Glomerular visceral epithelial cell (primary cell): ENCODE data around the gene KCNH1.

Experiments
- DNase-seq: peaks from one replicate; pipeline ENCODE4 v3.0.0-alpha.2; 2016; ENCODE audit errors: extremely low spot score

Gene KCNH1

DNA sequence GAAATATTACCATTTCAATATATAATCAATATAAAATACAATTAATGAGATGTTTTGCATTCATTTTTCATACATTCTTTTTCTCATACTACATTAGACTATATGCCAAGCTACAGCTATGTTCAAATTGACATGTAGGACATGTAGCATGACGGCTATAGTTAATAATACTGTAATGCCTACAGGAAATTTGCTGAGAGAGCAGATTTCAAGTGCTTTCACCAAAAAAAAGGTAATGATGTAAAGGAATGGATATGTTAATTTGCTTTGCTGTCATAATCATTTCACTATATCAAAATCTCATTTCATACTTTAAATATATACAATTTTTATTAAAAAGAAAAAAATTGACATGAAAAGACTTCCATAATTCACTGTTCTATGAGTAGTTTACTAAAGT lies 215.1 kb downstream of the KCNH1 start:
- no peak for DNase-seq

DNA sequence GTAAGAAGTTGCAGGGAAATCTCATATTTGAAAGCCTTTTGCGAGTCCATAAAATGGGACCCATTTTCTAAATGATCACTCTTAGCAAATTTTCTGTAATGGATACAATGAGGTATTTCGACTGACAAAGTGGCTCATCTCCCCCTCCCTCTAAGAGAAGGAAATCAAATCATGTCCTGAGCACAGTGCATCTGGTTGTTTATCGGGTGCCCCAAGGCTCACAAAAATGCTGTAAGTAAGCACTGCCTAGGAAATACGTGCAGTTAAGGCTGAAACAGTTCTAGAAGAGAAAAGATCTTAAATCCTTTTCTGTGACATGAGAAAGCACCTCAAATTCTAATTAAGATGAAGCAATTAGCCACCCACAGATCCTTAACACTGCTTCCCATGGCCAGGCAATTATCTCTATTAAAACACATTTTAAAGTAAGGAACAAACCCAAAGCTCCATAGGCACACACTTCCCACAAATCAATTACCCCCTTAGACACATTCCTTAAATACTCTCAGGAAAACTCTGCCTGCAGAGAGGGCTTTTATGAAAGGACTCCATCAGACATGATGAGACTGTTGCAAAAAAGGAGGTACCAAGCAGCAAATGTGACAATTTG lies 216.3 kb downstream of the KCNH1 start:
- no peak for DNase-seq

DNA sequence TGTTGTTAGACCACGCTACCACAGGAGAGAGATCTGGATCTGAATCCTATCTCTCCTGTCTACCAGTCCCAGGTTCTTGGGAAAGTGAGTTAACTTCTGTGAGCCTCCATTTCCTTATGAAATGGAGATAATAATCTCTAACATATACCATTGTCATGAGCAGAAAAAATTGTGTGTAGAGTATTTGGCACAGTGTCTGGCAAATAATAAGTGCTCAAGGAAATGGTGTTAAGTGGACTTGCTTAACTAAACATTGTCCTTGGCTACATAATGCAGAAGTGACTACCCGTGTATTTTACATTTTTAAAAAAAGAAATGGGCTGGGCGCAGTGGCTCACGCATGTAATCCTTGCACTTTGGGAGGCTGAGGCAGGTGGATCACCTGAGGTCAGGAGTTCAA lies 217.4 kb downstream of the KCNH1 start:
- DNase-seq = no peak

DNA sequence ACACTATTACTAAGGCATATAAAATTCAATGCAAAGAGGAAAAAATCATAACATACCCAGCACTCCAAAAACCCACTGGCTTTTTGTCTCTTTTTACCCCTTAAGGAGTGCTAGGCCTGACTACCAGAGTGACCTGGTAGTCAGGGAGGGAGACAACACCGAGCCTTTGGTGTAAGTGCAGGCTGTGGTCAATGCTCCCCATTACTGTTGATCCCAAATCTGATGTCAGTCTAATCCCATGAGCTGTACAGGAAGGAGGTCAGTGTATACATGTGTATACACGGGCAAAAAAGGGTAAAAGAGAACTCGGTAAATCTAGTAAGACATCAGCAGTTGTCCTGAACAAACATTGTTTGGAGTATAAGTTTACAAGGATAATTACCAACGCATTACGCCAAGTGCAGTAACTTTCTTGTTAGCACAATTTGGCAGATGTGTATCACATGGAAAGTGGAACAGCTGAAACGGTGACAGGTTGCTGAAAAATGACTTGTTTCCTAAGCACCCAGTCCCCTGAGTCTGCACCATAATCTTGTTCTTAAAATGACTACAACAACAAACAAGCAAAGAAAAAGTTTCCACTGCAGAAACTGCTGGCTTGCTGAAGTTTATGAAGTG lies 217.9 kb downstream of the KCNH1 start:
- DNase-seq = no peak

DNA sequence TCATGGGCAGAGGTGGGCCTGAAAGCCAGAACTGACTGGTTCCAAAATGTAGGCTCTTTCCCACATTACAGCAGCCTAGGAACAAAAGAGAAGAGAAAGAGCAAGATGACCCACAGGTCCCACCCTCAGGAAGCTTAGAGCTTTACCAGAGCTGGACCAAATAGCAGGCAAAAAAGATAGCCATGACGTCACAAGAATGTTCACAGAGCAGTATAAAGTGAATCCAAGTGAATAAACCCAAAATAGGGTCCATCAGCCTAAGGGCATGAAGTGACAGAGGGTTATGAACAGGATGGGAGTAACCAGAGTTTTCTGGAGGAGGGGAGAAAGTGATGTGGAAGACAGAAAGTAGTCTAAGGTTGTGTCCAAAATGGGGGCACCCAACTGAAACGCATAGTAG lies 221.2 kb downstream of the KCNH1 start:
- no peak for DNase-seq

DNA sequence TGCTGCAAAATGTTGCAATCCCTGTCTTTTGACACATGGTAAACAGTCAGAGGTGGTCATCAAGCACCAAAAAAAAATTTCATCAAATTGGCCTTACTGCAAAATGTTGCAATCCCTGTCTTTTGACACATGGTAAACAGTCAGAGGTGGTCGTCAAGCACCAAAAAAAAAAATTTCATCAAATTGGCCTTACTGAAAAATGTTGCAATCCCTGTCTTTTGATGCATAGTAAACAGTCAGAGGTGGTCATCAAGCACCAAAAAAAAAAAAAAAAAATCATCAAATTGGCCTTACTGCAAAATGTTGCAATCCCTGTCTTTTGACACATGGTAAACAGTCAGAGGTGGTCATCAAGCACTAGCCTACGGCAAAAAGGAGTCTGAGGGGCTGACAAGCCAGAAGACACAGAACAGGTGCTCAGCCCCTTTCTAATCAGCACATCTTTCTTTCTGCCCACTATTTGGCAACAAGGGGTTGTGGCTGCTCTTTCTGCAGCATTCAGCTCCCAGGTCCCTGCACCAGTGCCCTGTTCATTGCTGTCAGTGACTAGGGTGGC lies 223.8 kb downstream of the KCNH1 start:
- DNase-seq = no peak

DNA sequence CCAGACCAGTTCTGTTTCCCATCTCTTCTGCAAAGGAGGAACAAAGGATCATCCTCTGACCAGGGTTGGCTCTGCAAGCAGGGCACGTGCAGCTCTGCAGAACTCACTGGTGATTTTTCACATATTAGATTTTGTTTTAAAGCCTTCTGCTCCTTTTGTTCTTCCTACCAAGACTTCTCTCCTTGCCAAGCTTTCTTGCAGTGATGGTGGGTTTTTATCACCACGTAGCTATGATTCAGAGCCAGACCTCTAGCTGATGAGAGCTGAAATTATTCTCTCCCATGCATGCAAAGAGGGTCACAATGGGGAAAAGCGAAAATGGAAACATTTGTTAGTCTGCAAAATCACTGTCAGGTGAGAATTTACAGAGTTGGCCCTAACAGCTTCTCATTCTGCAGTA lies 225.2 kb downstream of the KCNH1 start:
- DNase-seq = no peak

DNA sequence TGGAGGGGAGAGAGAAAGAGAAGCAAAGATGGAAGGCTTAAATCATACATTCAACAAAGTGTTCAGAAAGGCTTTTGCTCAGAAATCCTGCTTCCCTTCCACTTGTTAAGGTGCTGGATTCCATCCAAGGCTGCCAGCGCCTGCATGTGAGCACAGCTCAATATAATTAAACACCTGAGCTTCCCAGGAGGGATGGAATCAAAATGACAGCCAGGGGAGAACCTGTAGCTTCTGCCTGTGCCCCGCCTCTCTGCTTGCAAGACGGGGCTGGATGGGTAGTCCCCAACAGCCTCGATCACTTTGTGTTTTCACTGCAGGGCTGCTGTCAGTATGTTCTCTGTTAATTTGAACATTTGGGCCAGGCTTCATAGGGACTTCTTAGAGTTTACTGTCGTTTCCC lies 225.7 kb downstream of the KCNH1 start:
- DNase-seq = no peak

DNA sequence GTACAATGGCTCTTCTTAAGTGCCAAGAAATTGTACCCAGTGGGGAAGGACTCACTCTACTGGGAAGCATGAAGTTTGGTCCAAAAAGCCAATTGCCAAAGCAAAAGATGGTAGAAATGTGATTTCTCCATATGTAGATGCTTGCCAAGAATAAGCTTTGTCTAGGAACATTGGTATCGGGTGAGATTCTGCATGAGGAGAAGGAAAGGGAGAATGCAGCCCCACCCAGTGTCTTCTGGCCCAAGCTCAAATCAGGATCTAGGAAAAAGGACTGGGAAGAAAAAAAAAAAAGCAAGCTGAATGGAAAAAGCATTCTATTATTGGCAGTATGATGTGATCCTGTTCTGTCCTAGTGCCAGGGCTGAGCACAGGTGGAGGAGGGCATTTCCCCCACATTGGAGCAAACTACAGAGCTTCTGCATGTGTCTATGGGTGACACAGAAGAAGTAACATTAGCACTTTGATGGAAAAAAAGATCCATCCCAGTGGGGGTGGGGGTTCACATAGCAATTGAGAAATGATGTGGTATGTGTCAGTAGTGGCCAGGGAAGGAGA lies 226.6 kb downstream of the KCNH1 start:
- DNase-seq = no peak

DNA sequence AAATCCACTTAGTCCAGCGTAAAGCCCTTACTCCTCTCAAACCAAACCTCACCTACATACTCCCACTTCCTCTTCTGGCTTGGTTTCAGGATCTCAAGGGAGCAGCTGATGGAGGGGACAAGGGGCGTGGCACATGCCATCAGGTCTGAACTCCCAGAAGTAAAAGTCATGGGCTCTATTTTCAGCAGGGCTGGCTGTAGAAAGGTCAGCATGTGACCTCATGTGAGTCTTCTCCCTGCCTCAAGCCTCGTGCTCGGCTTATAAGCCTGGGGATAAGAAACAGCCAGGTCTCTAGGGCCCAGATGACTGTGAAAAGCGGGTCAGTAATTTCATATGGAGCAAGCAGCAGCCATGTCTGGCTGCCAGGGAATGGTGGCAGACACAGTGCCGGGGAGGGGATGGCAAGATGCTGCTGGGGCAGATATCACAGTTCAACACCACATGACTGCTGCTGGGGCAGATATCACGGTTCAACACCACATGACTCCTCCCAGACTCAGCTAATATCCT lies 227.9 kb downstream of the KCNH1 start:
- DNase-seq = no peak

DNA sequence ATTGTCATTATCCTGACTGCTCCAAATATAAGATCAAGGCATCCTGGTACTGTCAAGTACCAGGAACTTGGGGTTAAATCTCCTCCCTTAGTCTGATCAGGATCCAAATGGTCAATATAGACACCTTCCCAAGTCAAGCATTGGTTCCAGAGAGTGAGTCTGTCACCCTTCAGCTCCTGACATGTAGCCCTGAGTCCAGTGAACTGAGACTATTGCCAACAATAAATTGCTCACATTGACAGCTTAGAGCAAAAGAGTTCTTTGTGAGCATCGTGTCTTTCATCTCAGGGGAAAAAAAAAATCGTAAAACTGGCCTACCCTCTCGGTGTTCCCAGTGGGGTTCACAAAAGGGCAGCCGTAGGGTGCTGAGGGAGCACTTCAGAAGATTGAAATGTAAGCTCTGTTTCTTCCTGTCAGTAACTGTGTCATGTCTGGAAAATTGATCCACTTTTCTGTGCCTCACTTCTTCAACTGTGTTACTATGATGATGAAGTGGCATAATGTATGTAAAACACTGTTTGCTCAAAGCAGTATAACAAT lies 228.5 kb downstream of the KCNH1 start:
- no peak for DNase-seq

DNA sequence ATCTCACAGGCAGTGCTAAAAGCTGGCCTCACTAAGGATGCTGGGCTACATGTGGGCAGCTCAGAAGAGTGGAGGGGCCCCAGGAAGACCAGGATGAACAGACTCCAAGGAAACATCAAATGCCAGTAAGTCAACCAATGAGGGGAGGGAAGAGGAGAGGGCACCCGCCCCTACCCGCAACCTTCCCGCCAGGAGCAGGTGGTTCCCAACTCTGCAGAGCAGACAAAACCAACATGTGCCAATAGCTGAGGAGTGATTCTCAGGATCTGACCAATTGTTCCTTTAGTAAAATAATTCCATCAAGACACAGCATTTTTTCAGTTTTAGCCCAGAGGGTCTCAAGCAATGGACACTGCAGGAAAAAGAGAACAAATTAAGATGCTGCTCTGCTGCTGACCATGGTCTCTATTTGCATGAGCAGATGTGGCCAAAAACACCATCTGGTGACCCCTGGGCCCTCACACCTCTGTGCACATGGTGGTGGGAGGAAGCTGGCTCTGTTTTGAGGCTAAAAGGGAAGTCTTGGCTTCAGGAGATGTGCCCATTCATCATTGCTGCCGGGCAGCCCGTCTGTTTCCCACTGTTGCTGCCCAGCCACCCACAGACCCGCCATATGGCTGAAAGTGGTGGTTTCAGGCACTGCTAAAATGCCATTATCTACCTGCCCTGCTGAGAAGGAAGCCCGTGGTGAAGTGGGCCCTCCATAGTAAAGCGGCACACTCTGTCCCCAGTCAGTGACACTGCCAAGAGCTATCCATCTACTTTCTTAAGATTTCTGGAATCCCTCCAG lies 231.8 kb downstream of the KCNH1 start:
- no peak for DNase-seq

DNA sequence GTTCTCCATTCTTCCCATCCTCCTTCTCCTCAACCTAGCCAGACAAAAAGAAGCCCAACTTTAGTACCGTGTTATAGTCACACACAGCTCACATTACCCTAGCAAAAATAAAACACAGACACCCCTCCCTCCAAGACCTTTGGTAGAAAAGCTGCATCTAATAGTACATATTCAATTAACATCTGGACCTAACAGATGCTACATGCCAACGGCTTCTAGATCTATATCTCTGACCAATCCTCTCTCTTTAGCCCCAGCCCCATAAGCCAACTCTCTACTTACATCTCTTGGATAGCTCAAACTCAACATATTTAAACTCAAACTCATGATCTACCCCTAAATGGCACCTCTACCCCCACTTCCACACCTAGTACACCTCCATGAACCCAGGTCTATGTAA lies 233.1 kb downstream of the KCNH1 start:
- DNase-seq = no peak

DNA sequence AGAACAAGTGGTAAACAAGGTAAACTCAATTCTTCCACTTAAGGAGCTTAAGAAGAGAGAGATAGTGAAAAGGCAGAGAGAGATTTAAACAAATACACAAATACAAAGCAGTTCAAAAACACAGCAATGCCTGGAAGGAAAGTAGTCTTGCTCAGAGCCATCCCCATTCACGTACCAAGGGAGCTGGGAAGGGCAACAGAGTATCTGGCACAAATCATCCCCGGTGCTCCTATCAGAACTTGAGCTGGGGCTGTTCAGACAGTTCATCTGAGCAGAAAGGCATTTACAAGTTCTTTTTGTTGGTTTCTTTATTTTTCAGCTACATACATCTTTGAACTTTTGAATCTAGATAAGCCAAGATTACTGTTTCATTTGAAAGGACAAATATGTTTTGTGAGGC lies 233.9 kb downstream of the KCNH1 start:
- DNase-seq = no peak

DNA sequence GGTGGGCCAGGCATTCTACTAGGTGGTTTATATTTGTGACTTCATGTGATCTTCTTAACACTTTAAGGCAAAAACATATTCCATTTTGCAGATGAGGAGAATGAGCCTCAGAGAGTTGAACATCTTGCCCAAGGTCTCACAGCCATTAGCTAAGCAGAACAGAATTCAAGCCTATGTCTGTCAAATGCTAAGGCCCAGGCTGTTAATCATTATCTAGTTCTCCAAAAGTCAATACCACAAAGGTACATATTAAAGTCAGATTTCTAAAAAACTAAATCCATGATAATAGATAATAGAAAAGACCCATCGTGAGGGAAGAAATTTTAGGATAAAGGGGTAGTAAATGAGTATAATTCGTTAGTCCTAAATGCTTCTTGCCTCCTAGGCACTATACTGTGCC lies 234.3 kb downstream of the KCNH1 start:
- DNase-seq = no peak

DNA sequence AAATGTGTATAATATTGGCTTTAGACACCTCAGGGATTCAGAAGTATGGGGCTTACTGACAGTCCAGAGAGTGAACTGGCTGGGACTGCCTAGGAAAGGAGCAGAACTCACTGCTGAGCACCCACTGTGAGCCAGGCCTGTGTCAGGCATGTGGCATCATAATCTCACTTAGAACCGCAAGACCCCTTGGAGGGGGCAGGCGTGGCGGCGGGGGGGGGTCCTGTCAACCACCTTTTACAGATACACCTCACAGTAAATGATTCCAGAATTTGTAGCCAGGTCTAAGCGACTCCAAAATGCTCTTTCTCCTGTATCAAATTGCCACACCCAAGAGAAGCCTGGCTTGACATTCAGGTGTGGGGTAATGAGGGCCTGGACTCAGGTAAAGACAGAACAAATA lies 235.5 kb downstream of the KCNH1 start:
- DNase-seq = no peak

DNA sequence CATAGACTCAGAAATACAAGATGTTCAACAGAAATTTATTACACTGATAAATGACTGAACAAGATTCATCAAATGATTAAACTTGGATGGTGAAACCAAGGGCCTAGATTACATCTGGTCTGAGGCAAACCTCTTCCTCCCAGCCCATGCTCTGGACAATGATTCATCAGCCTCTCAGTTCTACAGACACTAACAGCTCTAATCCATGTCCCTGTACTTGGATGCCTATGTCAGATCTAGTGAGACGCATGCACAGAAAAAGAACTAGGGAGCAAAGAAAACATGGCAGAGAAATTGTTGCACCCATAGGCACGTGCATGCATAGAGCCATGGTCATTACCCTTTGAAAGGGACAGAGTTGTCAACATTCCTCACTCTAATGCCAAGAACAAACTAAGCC lies 250.1 kb downstream of the KCNH1 start:
- peak; percentile 88 for DNase-seq

DNA sequence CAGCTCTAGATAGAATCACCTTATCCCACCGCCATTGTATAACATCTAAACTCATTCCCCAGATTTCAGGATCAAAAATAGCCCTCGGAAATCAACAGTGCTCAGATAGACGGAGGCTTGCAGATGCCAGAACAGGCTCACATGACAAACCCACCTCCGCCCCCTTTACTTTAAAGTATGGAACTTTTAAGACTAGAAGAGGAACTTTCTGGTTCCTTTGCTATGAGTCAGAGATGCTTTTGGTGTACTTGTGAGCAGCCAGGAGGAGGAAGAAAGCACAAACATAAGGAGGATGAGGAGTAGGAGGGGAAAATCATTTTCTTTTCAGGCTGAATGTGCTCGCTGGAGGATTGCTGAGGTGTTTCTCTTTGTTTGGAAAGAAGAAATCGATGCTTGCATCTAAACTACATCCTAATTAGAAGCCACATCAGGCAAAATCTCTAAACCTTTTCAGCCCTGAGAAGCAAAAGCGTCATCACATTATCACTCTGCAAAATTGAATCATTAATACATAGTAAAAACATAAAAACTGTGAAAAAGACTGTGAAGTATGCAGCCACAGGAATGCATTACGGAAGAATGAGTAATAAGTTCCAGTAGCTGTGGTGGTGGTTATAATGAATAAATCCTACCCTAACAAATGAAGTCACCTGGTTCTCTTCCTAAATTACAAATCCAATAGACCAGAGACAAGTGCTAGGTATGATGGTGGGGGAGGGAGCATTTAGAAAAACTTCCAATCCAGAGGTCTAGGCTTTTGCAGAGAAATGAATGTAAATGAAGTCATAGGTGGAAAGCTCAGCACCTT lies 251.3 kb downstream of the KCNH1 start:
- DNase-seq = peak; percentile 94

DNA sequence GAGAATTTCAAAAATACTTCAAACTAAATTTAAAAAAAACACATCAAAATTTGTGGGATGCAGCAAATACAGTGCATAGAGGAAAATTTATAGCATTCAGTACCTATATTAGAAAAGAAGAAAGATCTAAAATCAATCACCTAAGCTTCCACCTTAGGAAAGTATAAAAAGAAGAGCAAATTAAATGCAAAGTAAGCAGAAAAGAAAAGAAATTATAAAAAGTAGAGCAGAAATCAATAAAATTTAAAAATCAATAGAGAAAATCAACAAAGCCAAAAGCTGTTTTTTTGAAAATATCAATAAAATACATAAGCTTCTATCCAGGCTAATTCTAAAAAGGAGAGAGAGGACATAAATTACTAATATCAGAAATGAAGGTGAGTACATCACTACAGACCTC lies 255.4 kb downstream of the KCNH1 start:
- DNase-seq = no peak

DNA sequence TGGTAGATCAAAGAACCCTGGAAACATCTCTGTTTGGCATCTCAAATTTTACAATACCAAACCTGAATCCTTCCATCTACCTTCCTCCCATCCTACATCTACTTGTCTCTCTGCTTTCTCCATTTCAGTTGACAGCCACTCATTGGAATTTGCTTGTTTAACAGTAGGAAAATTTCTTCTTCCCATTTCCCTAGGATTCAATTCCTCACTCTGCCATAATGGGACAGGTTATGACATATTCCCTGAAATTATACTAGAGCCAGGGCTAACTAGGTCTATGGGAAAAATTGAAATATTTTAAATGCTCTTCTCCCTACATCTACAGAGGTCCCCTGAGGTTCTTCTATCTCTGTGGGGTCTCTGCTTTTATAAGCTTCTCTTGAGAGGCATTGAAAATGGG lies 257.7 kb downstream of the KCNH1 start:
- no peak for DNase-seq

DNA sequence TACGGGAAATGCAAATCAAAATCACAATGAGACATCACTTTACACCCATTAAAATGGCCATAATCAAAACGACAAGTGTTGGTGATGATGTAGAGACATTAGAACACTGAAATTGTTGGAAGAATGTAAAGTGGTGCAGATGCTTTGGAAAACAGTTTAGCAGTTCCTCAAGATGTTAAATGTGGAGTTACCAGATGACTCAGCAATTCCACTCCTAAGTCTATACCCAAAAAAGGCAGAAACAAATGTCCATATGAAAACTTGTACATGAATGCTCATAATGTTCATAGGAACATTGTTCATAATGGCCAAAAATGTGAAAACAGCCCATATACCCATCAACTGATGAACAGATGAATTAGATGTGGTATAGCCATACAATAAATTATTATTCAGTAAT lies 267.4 kb downstream of the KCNH1 start:
- DNase-seq = no peak
